8988T (cell line): Measurements from ENCODE around the gene BRIX1.

Experiments
- DNase-seq: peaks from one replicate; pipeline ENCODE4 v3.0.0; 2011

Gene BRIX1

GRCh38 chr5:34915139-34915855 lies at the start of gene BRIX1, which contains the start of gene RAD1:
TSS of gene BRIX1 (plus strand) at chr5:34915711. CDS start at chr5:34915739, 28 bp downstream.
TSS of gene RAD1 (minus strand) at chr5:34915504. CDS start at chr5:34914892, 612 bp downstream.
- DNase-seq: peak; percentile 84

GRCh38 chr5:34866989-34867471 lies 48.5 kb upstream of the BRIX1 start:
- no peak for DNase-seq

GRCh38 chr5:34867660-34868059 lies 47.9 kb upstream of the BRIX1 start:
- no peak for DNase-seq

- DNase-seq: no peak
These were observed 46.7 kb upstream of the BRIX1 start for GRCh38 chr5:34868791-34869190.

GRCh38 chr5:34869256-34869655 lies 46.3 kb upstream of the BRIX1 start:
- no peak for DNase-seq

GRCh38 chr5:34870382-34870781 lies 45.1 kb upstream of the BRIX1 start:
- no peak for DNase-seq

GRCh38 chr5:34876275-34876674 lies 39.2 kb upstream of the BRIX1 start:
- DNase-seq: no peak

GRCh38 chr5:34881246-34881645 lies 34.3 kb upstream of the BRIX1 start:
- DNase-seq: no peak

- DNase-seq: no peak
These were observed 29.0 kb upstream of the BRIX1 start for GRCh38 chr5:34886392-34887119.

GRCh38 chr5:34889394-34889793 lies 26.1 kb upstream of the BRIX1 start:
- DNase-seq: no peak

GRCh38 chr5:34891981-34892380 lies 23.5 kb upstream of the BRIX1 start:
- no peak for DNase-seq

- no peak for DNase-seq
These were observed 23.1 kb upstream of the BRIX1 start for GRCh38 chr5:34892414-34892813.

GRCh38 chr5:34894716-34895115 lies 20.8 kb upstream of the BRIX1 start:
- DNase-seq: no peak

- DNase-seq: no peak
These were observed 19.7 kb upstream of the BRIX1 start for GRCh38 chr5:34895641-34896419.

- no peak for DNase-seq
These were observed 17.9 kb upstream of the BRIX1 start for GRCh38 chr5:34897646-34898045.

- peak; percentile 40 for DNase-seq
These were observed 17.1 kb upstream of the BRIX1 start for GRCh38 chr5:34898258-34898895.

GRCh38 chr5:34899066-34899465 lies 16.4 kb upstream of the BRIX1 start:
- no peak for DNase-seq

GRCh38 chr5:34900652-34901051 lies 14.9 kb upstream of the BRIX1 start:
- DNase-seq: no peak

GRCh38 chr5:34903260-34903659 lies 12.3 kb upstream of the BRIX1 start:
- no peak for DNase-seq

- no peak for DNase-seq
These were observed 9.9 kb upstream of the BRIX1 start for GRCh38 chr5:34905564-34905963.

- DNase-seq: no peak
These were observed 2.4 kb upstream of the BRIX1 start for GRCh38 chr5:34913072-34913471.

GRCh38 chr5:34914671-34915138 lies 806 bp upstream of the BRIX1 start:
- DNase-seq: no peak

GRCh38 chr5:34915856-34916192 lies 313 bp downstream of the BRIX1 start:
- no peak for DNase-seq
